Sigmoid colon (tissue), 4 donors: ENCODE data around the gene GPC1.

Experiments used
- CTCF ChIP-seq, 4 experiments: fragments of 450-650 bp in 3 of 4; fragments of 200-600 bp in 1 of 4; IDR thresholded peaks; one replicate each; pipeline ENCODE4 v1.5.1; 2016 to 2019; ENCODE audit warnings: antibody characterized with exemption in 4 of 4, mild to moderate bottlenecking in 3 of 4, moderate library complexity in 2 of 4
- EP300 ChIP-seq, 4 donors: sonication (generic); formaldehyde crosslinking; IDR thresholded peaks; one replicate each; pipeline ENCODE4 v1.6.1; 2017; ENCODE audit warnings: antibody characterized with exemption in 4 of 4
- POLR2A ChIP-seq, 2 donors: fragments of 450-650 bp; IDR thresholded peaks; one replicate each; pipeline ENCODE4 v1.6.1; 2016; ENCODE audit warnings: antibody characterized with exemption in 2 of 2, mild to moderate bottlenecking in 2 of 2, moderate library complexity in 2 of 2

- TF ChIP-seq CTCF (IDR thresholded peaks at IDR 0.05) (no peak), EP300 (IDR thresholded peaks at IDR 0.05) (no peak), POLR2A (IDR thresholded peaks at IDR 0.05) (no peak)
Observed at GRCh38 chr2:240423788-240424191, 11.7 kb upstream of the GPC1 start.
